ENCODE measurements around the gene ANK3.

- TF ChIP-seq CTCF (IDR thresholded peaks at IDR 0.05; ENCODE audit: extremely low read depth in 1 of 2, insufficient read depth in 1 of 2, low read depth in 1 of 2, low read length in 2 of 2), result no peak
- no peak for TF ChIP-seq MYC (IDR thresholded peaks at IDR 0.05; ENCODE audit: low read depth, low read length)
These were observed 398.6 kb downstream of the ANK3 start for GRCh38 chr10:59991117-59991516.
